ENCODE data around the gene PGF. TPM values are rescaled to one million over a fixed set of nuclear protein-coding genes. Genes with fewer than 3 reads are reported as not detected.
"Not testable (repeated sequence)": the region's sequence is repeated elsewhere in the genome, so short reads cannot be mapped to it uniquely, and the experiment has no call there.

The PGF gene
- total RNA-seq, 3 donors from 2014 or later = 0.96 to 3.1 (median 2.3) TPM

DNA sequence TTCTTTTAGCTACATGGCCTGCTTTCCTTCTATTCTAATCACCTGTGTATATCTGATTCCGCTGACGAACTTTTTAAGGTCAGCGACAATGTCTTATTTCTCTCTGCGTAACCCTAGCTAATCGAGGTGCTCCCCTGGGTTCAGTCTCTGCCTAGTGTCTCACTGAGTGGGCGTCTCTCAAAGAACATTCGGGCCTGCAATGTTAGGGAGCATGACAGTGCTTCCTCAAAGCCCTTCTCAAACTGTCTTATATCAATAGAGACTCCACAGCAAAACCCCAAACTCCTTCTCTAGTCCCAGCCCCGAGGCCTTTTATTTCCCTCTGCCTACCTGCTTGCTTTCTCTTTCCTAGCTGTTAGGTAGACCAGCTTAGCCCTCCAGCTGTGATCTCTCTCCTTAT is 18.7 kb downstream of the PGF start:
- Histone ChIP-seq H3K36me3 (ENCODE audit: low read depth) (no peaks in the 10 kb centered on the region), H3K4me3 (no peak overlapping the region), H3K4me1 (ENCODE audit: low read depth) (peaks cover 4% of the 10 kb centered on the region), H3K9me3 (no peaks in the 10 kb centered on the region)
- DNase-seq (no peak), ATAC-seq (no peak)
- intact Hi-C loops (cut with DNase I, micrococcal nuclease) = no loop called here
- no peak for TF ChIP-seq CTCF (IDR thresholded peaks at IDR 0.05)

DNA sequence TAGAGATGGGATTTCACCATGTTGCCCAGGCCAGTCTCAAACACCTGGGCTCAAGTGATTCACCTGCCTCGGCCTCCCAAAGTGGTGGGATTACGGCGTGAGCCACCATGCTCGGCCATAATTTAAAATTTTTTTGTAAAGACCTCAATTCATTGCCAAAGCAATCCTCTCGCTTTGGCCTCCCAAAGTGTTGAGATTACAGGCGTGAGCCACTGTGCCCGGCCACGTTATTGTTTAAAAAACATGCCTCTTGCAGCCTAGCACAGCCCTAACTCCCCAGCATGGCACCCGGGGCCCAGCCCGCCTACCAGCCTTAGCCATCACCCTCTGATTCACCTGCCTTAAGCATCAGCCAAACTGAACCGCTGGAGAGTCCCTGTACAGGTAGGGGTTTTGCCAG is 19.2 kb downstream of the PGF start:
- Histone ChIP-seq H3K9me3 (no peaks in the 10 kb centered on the region), H3K4me3 (no peak overlapping the region), H3K36me3 (ENCODE audit: low read depth) (no peaks in the 10 kb centered on the region), H3K4me1 (ENCODE audit: low read depth) (peaks cover 4% of the 10 kb centered on the region)
- intact Hi-C loops (cut with DNase I, micrococcal nuclease) = no loop called here
- DNase-seq (no peak), ATAC-seq (no peak)
- TF ChIP-seq CTCF (IDR thresholded peaks at IDR 0.05) = no peak

DNA sequence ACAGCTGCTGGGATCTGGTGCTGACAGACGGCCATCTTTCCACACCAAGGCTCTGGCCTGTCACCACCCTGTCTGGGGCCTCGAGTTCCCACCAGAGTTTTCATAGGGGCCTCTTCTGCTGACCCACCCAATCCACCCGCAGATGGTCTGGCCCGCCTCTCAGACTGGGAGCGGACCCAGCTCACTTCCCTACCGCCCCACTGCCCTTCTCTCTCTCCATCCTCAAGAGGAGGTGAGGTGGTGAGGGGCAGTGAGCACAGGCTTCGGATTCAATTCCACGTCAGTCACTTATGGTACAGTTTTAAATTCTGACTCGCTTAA is 20.1 kb downstream of the PGF start:
- H3K9me3 ChIP-seq = no peaks in the 10 kb centered on the region
- intact Hi-C loops (cut with DNase I, micrococcal nuclease) = no loop called here

DNA sequence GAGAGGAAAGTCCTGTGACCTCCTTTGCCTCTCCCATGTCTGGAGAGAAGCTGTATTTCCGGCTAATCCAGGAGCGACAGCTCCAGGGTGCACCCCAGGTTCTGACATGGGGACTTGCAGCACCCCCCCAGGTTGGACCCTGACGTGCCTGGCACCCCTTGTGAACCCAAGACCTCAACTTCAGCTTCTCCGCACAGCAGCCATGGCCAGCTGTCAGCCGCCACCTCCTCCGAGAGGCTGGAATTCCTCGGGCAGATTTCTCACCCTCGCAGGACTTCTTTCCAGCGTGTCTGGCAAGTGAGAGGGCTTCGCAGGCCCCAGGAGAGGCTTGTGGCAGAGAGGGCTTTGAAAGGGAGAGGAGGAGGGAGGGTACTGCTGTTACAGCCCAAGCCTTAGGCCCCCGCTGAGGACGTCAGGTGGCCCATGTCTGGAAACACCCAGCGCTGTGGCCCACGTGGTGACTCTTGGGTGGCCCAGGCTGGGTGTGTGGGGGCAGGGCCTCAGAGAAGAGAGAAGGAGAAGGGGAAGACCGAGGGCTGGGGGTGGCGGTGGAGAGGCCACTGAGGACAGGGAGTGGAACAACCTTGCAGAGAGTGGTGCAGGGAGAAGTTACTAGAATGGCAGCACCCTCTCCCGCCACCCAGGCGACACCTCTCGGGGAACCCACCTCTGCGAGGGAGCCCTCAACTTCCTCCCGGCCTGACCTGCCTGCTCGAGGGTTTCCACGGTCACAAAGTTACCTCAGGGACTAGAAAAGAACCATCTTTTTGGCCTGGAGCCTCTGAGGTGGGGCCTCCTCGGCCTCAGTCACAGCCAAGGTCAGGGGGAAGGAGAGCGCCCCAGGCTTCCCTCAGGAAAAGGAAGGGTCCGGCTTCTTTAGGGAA is 20.7 kb downstream of the PGF start:
- ATAC-seq = peak; percentile 32
- H3K4me3 ChIP-seq = no peak overlapping the region
- H3K4me1 ChIP-seq (ENCODE audit: low read depth) = peaks cover 4% of the 10 kb centered on the region
- TF ChIP-seq CTCF (IDR thresholded peaks at IDR 0.05) = no peak
- no peaks in the 10 kb centered on the region for H3K36me3 ChIP-seq (ENCODE audit: low read depth)
- H3K9me3 ChIP-seq = no peaks in the 10 kb centered on the region
- DNase-seq = no peak
- intact Hi-C loops (cut with DNase I, micrococcal nuclease) = no loop called here

More for the DNA sequence above, 20.1 kb downstream of the PGF start:
- TF ChIP-seq CTCF (IDR thresholded peaks at IDR 0.05) = no peak
- ATAC-seq (no peak), DNase-seq (no peak)
- no peaks in the 10 kb centered on the region for H3K36me3 ChIP-seq (ENCODE audit: low read depth)
- no peak overlapping the region for H3K4me3 ChIP-seq
- H3K4me1 ChIP-seq (ENCODE audit: low read depth) = peaks cover 4% of the 10 kb centered on the region

DNA sequence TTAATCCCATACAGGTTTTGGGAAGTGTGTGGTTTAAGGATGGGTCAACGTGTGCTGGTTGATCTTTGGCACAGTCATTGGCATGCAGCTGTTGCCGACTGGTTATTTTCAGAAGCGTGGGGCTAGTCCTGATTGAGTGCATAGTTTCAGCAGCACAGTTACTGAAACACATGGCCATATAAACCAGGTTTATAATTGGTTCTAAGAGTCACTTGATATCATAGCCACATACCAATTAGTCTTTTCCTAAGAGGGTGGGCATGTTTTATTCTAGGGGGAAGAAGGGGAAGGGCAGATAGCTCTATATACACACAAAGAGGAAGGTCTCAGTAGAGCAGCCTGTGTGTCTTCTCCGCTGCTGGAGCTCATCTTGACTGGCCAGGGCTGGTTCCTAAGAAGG is 21.4 kb downstream of the PGF start:
- Histone ChIP-seq H3K9me3 (no peaks in the 10 kb centered on the region), H3K36me3 (ENCODE audit: low read depth) (no peaks in the 10 kb centered on the region), H3K4me3 (no peak overlapping the region), H3K4me1 (ENCODE audit: low read depth) (peaks cover 4% of the 10 kb centered on the region)
- DNase-seq (no peak), ATAC-seq (peak; percentile 22)
- intact Hi-C loops (cut with DNase I, micrococcal nuclease) = no loop called here
- TF ChIP-seq CTCF (IDR thresholded peaks at IDR 0.05) = no peak

DNA sequence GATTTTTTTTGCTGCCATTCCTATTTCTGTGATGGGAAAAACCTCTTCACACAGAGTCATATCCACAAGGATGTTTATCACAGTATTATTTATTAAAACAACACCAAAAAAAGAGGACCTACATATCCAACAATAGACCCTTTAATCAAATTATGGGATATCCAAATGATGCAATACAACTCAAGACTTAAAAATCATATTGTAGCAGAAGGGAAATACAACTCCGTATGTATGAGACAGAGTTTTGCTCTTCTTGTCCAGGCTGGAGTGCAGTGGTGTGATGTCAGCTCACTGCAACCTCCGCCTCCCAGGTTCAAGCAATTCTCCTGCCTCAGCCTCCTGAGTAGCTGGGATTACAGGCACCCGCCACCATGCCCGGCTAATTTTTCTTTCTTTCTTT is 22.5 kb downstream of the PGF start:
- H3K4me1 ChIP-seq (ENCODE audit: low read depth); H3K4me3 ChIP-seq; H3K36me3 ChIP-seq (ENCODE audit: low read depth); ATAC-seq; DNase-seq; H3K9me3 ChIP-seq; intact Hi-C loops (cut with DNase I, micrococcal nuclease): not testable (repeated sequence)
